HepG2 (cell line): Measurements from ENCODE around the gene SPAM1. TPM values are rescaled to one million over a fixed set of nuclear protein-coding genes. Genes with fewer than 3 reads are reported as not detected.

Experiments used
- ATAC-seq: fragments of 200-7000 bp; cut with Tn5 transposase; 3 replicates; pipeline ENCODE4 v1.9.1; 2020; ENCODE audit warnings: mild to moderate bottlenecking, moderate library complexity
- BruUV-seq: library from RNA; stranded (reverse); fragments of 400-500 nt; replicated peaks from 2 replicates; lab custom pipeline; 2021; lab: Mats Ljungman, UMichigan
- CTCF ChIA-PET: fragments of 300-600 bp; formaldehyde crosslinking; extraction: SDS; loops from one replicate; lab custom pipeline; 2021; ENCODE audit warnings: low total read pairs, inconsistent platforms, low intra/inter-chr PET ratio; lab: Yijun Ruan, JAX
- POLR2A ChIA-PET: fragments of 350-600 bp; sonication (Branson Sonifier 250); formaldehyde crosslinking; loops from one replicate; lab custom pipeline; 2020; ENCODE audit warnings: antibody characterized with exemption, inconsistent platforms; lab: Yijun Ruan, JAX
- DNase-seq: peaks from one replicate; pipeline ENCODE4 v3.0.0-alpha.2; 2015; ENCODE audit warnings: low spot score
- FAIRE-seq: peaks from 3 replicates; lab custom pipeline; 2011; peaks lifted over from hg19 to GRCh38; lab: Jason Lieb, UNC
- H2AFZ ChIP-seq: one replicate; pipeline ENCODE4 v1.6.1; 2011; ENCODE audit warnings: low read length, inconsistent platforms
- H3K27ac ChIP-seq: fragments of 300-600 bp; 3 replicates; pipeline ENCODE4 v1.8.0; 2011; ENCODE audit warnings: mixed run types, mild to moderate bottlenecking, mixed read lengths, low read length, inconsistent platforms; ENCODE audit not compliant: insufficient read depth; ENCODE audit errors: extremely low read length
- H3K27me3 ChIP-seq, 2 experiments: fragments of 200-600 bp in 1 of 2; 2 replicates in 1 of 2; 3 replicates in 1 of 2; pipeline versions ENCODE4 v1.6.0 to v1.8.0; 2011; ENCODE audit warnings: low read length in 2 of 2, mild to moderate bottlenecking in 2 of 2, moderate library complexity in 2 of 2, inconsistent platforms in 1 of 2; ENCODE audit not compliant: insufficient read depth in 2 of 2, control insufficient read depth in 1 of 2
- H3K36me3 ChIP-seq, 2 experiments: fragments of 200-600 bp in 1 of 2; replicated peaks in 1 of 2; 2 replicates in 1 of 2; 3 replicates in 1 of 2; pipeline versions ENCODE4 v1.5.1 to v1.8.0; 2011; ENCODE audit warnings: low read length in 2 of 2, inconsistent platforms in 1 of 2; ENCODE audit not compliant: insufficient read depth in 2 of 2, control insufficient read depth in 1 of 2
- H3K4me1 ChIP-seq: 2 replicates; pipeline ENCODE4 v1.5.1; 2012; ENCODE audit warnings: low read length, inconsistent platforms; ENCODE audit not compliant: insufficient read depth
- H3K4me2 ChIP-seq: 2 replicates; pipeline ENCODE4 v1.6.0; 2011; ENCODE audit warnings: low read depth, low read length, inconsistent platforms
- H3K4me3 ChIP-seq, 3 experiments: fragments of 200-600 bp in 1 of 3; sonication (generic), shearing (Covaris generic) in 1 of 3; replicated peaks in 1 of 3; 2 replicates each; pipeline ENCODE4 v1.5.1; 2011 to 2016; ENCODE audit warnings: low read length in 3 of 3, inconsistent platforms in 2 of 3, low read depth in 2 of 3, mild to moderate bottlenecking in 2 of 3, control low read depth in 1 of 3, mixed read lengths in 1 of 3; ENCODE audit not compliant: insufficient read depth in 1 of 3
- H3K79me2 ChIP-seq: one replicate; pipeline ENCODE4 v1.6.1; 2011; ENCODE audit warnings: low read length, inconsistent platforms; ENCODE audit not compliant: insufficient read depth
- H3K9ac ChIP-seq: 2 replicates; pipeline ENCODE4 v1.6.0; 2011; ENCODE audit warnings: mild to moderate bottlenecking, low read depth, low read length, inconsistent platforms; ENCODE audit not compliant: insufficient read depth
- H3K9me3 ChIP-seq: 2 replicates; pipeline ENCODE4 v1.5.1; 2012; ENCODE audit warnings: mild to moderate bottlenecking, low read length
- H4K20me1 ChIP-seq: 2 replicates; pipeline ENCODE4 v1.6.0; 2011; ENCODE audit warnings: inconsistent platforms, mild to moderate bottlenecking, low read length, moderate library complexity; ENCODE audit not compliant: insufficient read depth
- ARID5B ChIP-seq: IDR thresholded peaks from 2 replicates; pipeline ENCODE4 v1.4.0; 2020; ENCODE audit warnings: mild to moderate bottlenecking, missing genetic modification reagents
- CHCHD3 ChIP-seq: sonication (generic); formaldehyde crosslinking; IDR thresholded peaks from 2 replicates; pipeline ENCODE4 v1.8.0; 2022; ENCODE audit warnings: mild to moderate bottlenecking, missing genetic modification reagents, moderate library complexity
- FOXO1 ChIP-seq: sonication (generic); formaldehyde crosslinking; IDR thresholded peaks from 2 replicates; pipeline ENCODE4 v1.4.0; 2020; ENCODE audit warnings: missing genetic modification reagents
- HDAC2 ChIP-seq: sonication (generic); formaldehyde crosslinking; IDR thresholded peaks from 2 replicates; pipeline ENCODE4 v1.4.0; 2020; ENCODE audit warnings: missing genetic modification reagents
- HIVEP1 ChIP-seq: sonication (generic); formaldehyde crosslinking; IDR thresholded peaks from 2 replicates; pipeline ENCODE4 v1.4.0; 2020; ENCODE audit warnings: mild to moderate bottlenecking, missing genetic modification reagents
- KDM4B ChIP-seq: sonication (generic); formaldehyde crosslinking; IDR thresholded peaks from 2 replicates; pipeline ENCODE4 v1.4.0; 2020; ENCODE audit warnings: missing genetic modification reagents
- NR3C1 ChIP-seq: sonication (generic); formaldehyde crosslinking; IDR thresholded peaks from 2 replicates; pipeline ENCODE4 v1.4.0; 2020; ENCODE audit warnings: missing genetic modification reagents
- REPIN1 ChIP-seq: sonication (generic); formaldehyde crosslinking; IDR thresholded peaks from 2 replicates; pipeline ENCODE4 v1.8.0; 2022; ENCODE audit warnings: missing genetic modification reagents, low read depth, mild to moderate bottlenecking, borderline replicate concordance
- RNF219 ChIP-seq: sonication (generic); formaldehyde crosslinking; IDR thresholded peaks from 2 replicates; pipeline ENCODE4 v1.5.0; 2020; ENCODE audit warnings: mild to moderate bottlenecking, missing genetic modification reagents
- RXRB ChIP-seq: IDR thresholded peaks from 2 replicates; pipeline ENCODE4 v1.6.1; 2016; ENCODE audit warnings: borderline replicate concordance, missing genetic modification reagents, missing compliant biosample characterization
- SALL2 ChIP-seq: sonication (generic); formaldehyde crosslinking; IDR thresholded peaks from 2 replicates; pipeline ENCODE4 v1.8.1; 2023; ENCODE audit warnings: mild to moderate bottlenecking, missing genetic modification reagents, inconsistent platforms
- ZBTB10 ChIP-seq: sonication (generic); formaldehyde crosslinking; IDR thresholded peaks from 2 replicates; pipeline ENCODE4 v1.4.0; 2020; ENCODE audit warnings: missing genetic modification reagents, borderline replicate concordance
- ZMYM2 ChIP-seq: sonication (generic); formaldehyde crosslinking; IDR thresholded peaks from 2 replicates; pipeline ENCODE4 v1.8.0; 2022; ENCODE audit warnings: mild to moderate bottlenecking, missing genetic modification reagents
- ZNF775 ChIP-seq: sonication (generic); formaldehyde crosslinking; IDR thresholded peaks from 2 replicates; pipeline ENCODE4 v1.4.0; 2020; ENCODE audit warnings: missing genetic modification reagents, mild to moderate bottlenecking, moderate library complexity, borderline replicate concordance
- WGBS: methylation state at CpG from one replicate; pipeline ENCODE4 v1.1.6; 2017; ENCODE audit warnings: low lambda C conversion rate; 5-methylcytosine and 5-hydroxymethylcytosine counted together
- in situ Hi-C: cut with HindIII; loops from 2 replicates; pipeline ENCODE4 v1.10.0; 2017; ENCODE audit warnings: low pct_unique_long_range_greater_than_20kb; ENCODE audit not compliant: extremely low pct_ligation_motif_present
- intact Hi-C: fragments of 100-400 bp; cut with micrococcal nuclease; formaldehyde crosslinking; loops from one replicate; pipeline ENCODE4 v1.10.0; 2022; ENCODE audit not compliant: unreplicated experiment
- polyA plus RNA-seq, 8 experiments: library from polyadenylated mRNA; depleted of rRNA in 3 of 8; stranded (reverse) in 7 of 8; unstranded in 1 of 8; fragments of >200 nt; fragmentation: Illumina TruSeq in 4 of 8; extraction: Trizol in 4 of 8; gene quantifications; 2 replicates each; pipeline versions ENCODE4 v1.2.1 to v1.2.3, GENCODE V29; 2011 to 2016; ENCODE audit warnings: low read depth in 4 of 8, missing spikeins in 1 of 8, mixed read lengths in 1 of 8; ENCODE audit not compliant: insufficient read depth in 1 of 8
- total RNA-seq, 5 experiments: library from RNA; depleted of rRNA; stranded (reverse); fragments of >200 nt; fragmentation: Illumina TruSeq; extraction: Trizol; gene quantifications; 2 replicates each; pipeline ENCODE4 v1.2.3, GENCODE V29; 2016; ENCODE audit warnings: low read depth in 1 of 5

Gene SPAM1
- total and polyA plus RNA-seq, 2 of the 13 experiments (the other 11 are each of a cell fraction or from before 2014, with no cell fraction given) = not detected

- TF ChIP-seq ARID5B (CRISPR knock-in tag) = no peak
- no peak for TF ChIP-seq SALL2 (CRISPR knock-in tag)
- no peak for TF ChIP-seq HDAC2 (CRISPR knock-in tag)
- no peak for TF ChIP-seq HIVEP1
These were observed 69.4 kb downstream of the SPAM1 start (continued) for GRCh38 chr7:123994449-123994848.

GRCh38 chr7:123995617-123996326 lies 70.7 kb downstream of the SPAM1 start:
- Histone ChIP-seq H3K4me3 (no peak overlapping the region), H4K20me1 (no peaks in the 10 kb centered on the region), H3K9ac (no peak overlapping the region), H3K4me1 (no peaks in the 10 kb centered on the region), H2AFZ (no peak overlapping the region), H3K79me2 (no peaks in the 10 kb centered on the region), H3K4me2 (no peak overlapping the region), H3K9me3 (no peaks in the 10 kb centered on the region), H3K27me3 (no peaks in the 10 kb centered on the region; a peak in 1 of 5 replicates), H3K27ac (no peak overlapping the region), H3K36me3 (no peaks in the 10 kb centered on the region)
- ATAC-seq (no peak), FAIRE-seq (no peak), DNase-seq (no peak)
- BruUV-seq = no TSS peak
- WGBS = 43% methylated on average over 10 of the region's 10 CpGs
- CTCF ChIA-PET = no interaction called here
- intact Hi-C loops (no loop called here), in situ Hi-C loops (no loop called here)
- POLR2A ChIA-PET = no interaction called here
- no peak for TF ChIP-seq RXRB
- TF ChIP-seq CHCHD3 (CRISPR knock-in tag) = no peak
- no peak for TF ChIP-seq ZMYM2 (CRISPR knock-in tag)
- no peak for TF ChIP-seq RNF219
- no peak for TF ChIP-seq NR3C1 (CRISPR knock-in tag)
- TF ChIP-seq ZBTB10 (CRISPR knock-in tag) = no peak
- no peak for TF ChIP-seq REPIN1 (CRISPR knock-in tag)
- TF ChIP-seq FOXO1 (CRISPR knock-in tag) = no peak
- TF ChIP-seq KDM4B (CRISPR knock-in tag) = no peak
- TF ChIP-seq ZNF775 (CRISPR knock-in tag) = no peak
